Loucy (cell line): ENCODE results near the gene VAT1L.

Experiments used
- EZH2phosphoT487 ChIP-seq: fragments of 200-600 bp; IDR thresholded peaks from 2 replicates; pipeline ENCODE4 v1.6.1; 2018; ENCODE audit warnings: antibody characterized with exemption, mild to moderate bottlenecking, moderate library complexity, borderline replicate concordance
- TF ChIP-seq, protein P1 (sequence below): fragments of 200-600 bp; sonication (generic); conservative IDR thresholded peaks from 2 replicates; pipeline ENCODE4 v1.5.1; 2014; ENCODE audit warnings: mild to moderate bottlenecking, antibody characterized with exemption, low read length

GRCh38 chr16:77841502-77841763, 53.1 kb downstream of the VAT1L start:
- TF ChIP-seq, protein P1, sequence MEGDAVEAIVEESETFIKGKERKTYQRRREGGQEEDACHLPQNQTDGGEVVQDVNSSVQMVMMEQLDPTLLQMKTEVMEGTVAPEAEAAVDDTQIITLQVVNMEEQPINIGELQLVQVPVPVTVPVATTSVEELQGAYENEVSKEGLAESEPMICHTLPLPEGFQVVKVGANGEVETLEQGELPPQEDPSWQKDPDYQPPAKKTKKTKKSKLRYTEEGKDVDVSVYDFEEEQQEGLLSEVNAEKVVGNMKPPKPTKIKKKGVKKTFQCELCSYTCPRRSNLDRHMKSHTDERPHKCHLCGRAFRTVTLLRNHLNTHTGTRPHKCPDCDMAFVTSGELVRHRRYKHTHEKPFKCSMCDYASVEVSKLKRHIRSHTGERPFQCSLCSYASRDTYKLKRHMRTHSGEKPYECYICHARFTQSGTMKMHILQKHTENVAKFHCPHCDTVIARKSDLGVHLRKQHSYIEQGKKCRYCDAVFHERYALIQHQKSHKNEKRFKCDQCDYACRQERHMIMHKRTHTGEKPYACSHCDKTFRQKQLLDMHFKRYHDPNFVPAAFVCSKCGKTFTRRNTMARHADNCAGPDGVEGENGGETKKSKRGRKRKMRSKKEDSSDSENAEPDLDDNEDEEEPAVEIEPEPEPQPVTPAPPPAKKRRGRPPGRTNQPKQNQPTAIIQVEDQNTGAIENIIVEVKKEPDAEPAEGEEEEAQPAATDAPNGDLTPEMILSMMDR = no peak
- no peak for TF ChIP-seq EZH2phosphoT487
